ENCODE measurements around the gene CIART. TPM values are rescaled to one million over a fixed set of nuclear protein-coding genes. Genes with fewer than 3 reads are reported as not detected.

The CIART gene
- total and polyA plus RNA-seq, 2 of the 8 experiments (the other 6 are each of a cell fraction or from before 2014, with no cell fraction given): 9.6 to 33.3 TPM

DNA sequence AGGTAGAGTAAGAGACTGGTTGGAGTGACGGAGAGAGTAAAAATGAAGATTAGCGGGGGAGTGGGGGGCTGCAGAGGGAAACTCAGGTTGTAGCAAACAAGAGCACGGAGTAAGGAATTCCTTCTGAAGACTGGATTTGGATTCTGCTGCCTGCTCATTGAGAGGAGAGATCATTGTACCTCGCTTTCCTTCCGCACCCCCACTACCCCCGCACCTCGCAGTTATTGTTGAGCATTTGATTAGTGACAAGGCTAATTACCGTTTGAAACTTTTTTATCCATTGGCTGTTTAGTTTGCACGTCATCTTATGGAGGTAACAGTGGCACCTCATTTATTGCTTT lies 39.4 kb downstream of the CIART start:
- H3K79me1 ChIP-seq (ENCODE audit: low read depth, low read length): peaks cover 6% of the 10 kb centered on the region; the same call in 1 of the 2 replicates
- peak overlapping the region; percentile 80 to 92 for H3K4me2 ChIP-seq (ENCODE audit: insufficient read depth in 1 of 2, low read depth in 2 of 2, low read length in 2 of 2)
- H3K4me1 ChIP-seq (replicated peaks in 1 of 4; ENCODE audit: control insufficient read depth in 3 of 4, insufficient read depth in 4 of 4, low read length in 3 of 4): peaks cover 0 to 6% (median 1%) of the 10 kb centered on the region in 4 experiments; a peak in 3 of 7 replicates
- H4K20me1 ChIP-seq (replicated peaks in 1 of 2; ENCODE audit: control insufficient read depth in 1 of 2, insufficient read depth in 2 of 2, low read length in 2 of 2): peaks cover 0 to 1% of the 10 kb centered on the region in 2 experiments
- DNase-seq (ENCODE audit: low read depth in 1 of 2, low spot score in 2 of 2) (no peak), FAIRE-seq (no peak)
- no peaks in the 10 kb centered on the region; a peak in 1 of 4 replicates for H3K9me3 ChIP-seq (ENCODE audit: insufficient read depth in 2 of 2, low read depth in 1 of 2, low read length in 1 of 2)
- no peak overlapping the region for H2BK20ac ChIP-seq (ENCODE audit: low read length)
- peak overlapping the region; percentile 93 for H2BK5ac ChIP-seq (ENCODE audit: low read depth, low read length)
- peak overlapping the region; percentile 77 to 100 (median 91) for H3K4me3 ChIP-seq (ENCODE audit: extremely low read depth in 1 of 4, insufficient read depth in 2 of 4, low read depth in 3 of 4, low read length in 4 of 4)
- H4K8ac ChIP-seq (ENCODE audit: extremely low read depth, insufficient read depth, low read length): no peak overlapping the region
- H2BK120ac ChIP-seq (replicated peaks; ENCODE audit: low read depth, low read length): no peak overlapping the region
- H2AFZ ChIP-seq (ENCODE audit: low read length): no peak overlapping the region
- H3K23me2 ChIP-seq (ENCODE audit: low read depth, low read length): peaks cover 8% of the 10 kb centered on the region; the same call in 1 of the 2 replicates
- no peak overlapping the region for H3K4ac ChIP-seq (replicated peaks; ENCODE audit: insufficient read length, low read depth, low read length)
- H4K91ac ChIP-seq (replicated peaks; ENCODE audit: insufficient read length, low read length): peak overlapping the region; percentile 80
- H3K9ac ChIP-seq (replicated peaks in 1 of 4; ENCODE audit: extremely low read depth in 1 of 4, low read depth in 3 of 4, low read length in 3 of 4): peak overlapping the region; percentile 78 to 97 (median 84)
- H2BK12ac ChIP-seq (ENCODE audit: low read depth, low read length): no peak overlapping the region
- no peak overlapping the region for H2AK5ac ChIP-seq (ENCODE audit: low read depth, low read length)
- no peak overlapping the region for H2BK15ac ChIP-seq (ENCODE audit: low read length)
- H3K23ac ChIP-seq (ENCODE audit: insufficient read length): no peak overlapping the region
- H4K5ac ChIP-seq (ENCODE audit: insufficient read length, low read depth, low read length): peak overlapping the region; percentile 99
- peak overlapping the region; percentile 95 for H3K56ac ChIP-seq (replicated peaks; ENCODE audit: insufficient read length, low read depth, low read length)
- 0 out of 2 replicates have a peak, but pooled peaks have one; percentile 10 for TF ChIP-seq KDM5A (IDR thresholded peaks at IDR 0.05; ENCODE audit: low read length)
- TF ChIP-seq CBX5 (IDR thresholded peaks at IDR 0.05; ENCODE audit: low read depth, low read length): no peak
- ChIA-PET CTCF (ENCODE audit: partially characterized antibody) (interaction anchor here (1.5 kb wide), 1 partner anchor 66 kb away, joined by 4 read pairs; no protein-coding TSS in a partner anchor), POLR2A (ENCODE audit: partially characterized antibody) (interaction anchor here (0.7 to 1.9 kb wide), 9 partner anchors 8 to 93 kb away, joined by 3 to 8 read pairs (median 5); no protein-coding TSS in a partner anchor)
- no peaks in the 10 kb centered on the region; a peak in 1 of 7 replicates for H3K27me3 ChIP-seq (replicated peaks in 1 of 4; ENCODE audit: control insufficient read depth in 3 of 4, extremely low read depth in 1 of 4, insufficient read depth in 3 of 4, low read length in 3 of 4)
- H3K36me3 ChIP-seq (ENCODE audit: control insufficient read depth in 2 of 4, insufficient read depth in 4 of 4, low read length in 3 of 4): peaks cover 20 to 27% (median 21%) of the 10 kb centered on the region in 4 experiments
- H3K27ac ChIP-seq (ENCODE audit: low read depth, low read length): peak overlapping the region; percentile 71
- peak overlapping the region; percentile 96; the same call in 1 of the 2 replicates for H3K18ac ChIP-seq (ENCODE audit: extremely low read depth, low read length)
- H3K79me2 ChIP-seq (ENCODE audit: control insufficient read depth in 1 of 2, insufficient read depth in 2 of 2, low read length in 2 of 2): peaks cover 12 to 28% of the 10 kb centered on the region in 2 experiments
- 5% methylated on average over 9 of the region's 9 CpGs; no CpG with 5 or more reads in 1 of the 2 experiments for WGBS, 2 experiments (ENCODE audit: extremely low coverage in 1 of 2, insufficient coverage in 1 of 2, insufficient read length in 1 of 2, insufficient replicate concordance in 2 of 2, low coverage in 1 of 2, low lambda C conversion rate in 2 of 2, missing lambda C conversion rate in 1 of 2)
- H3K14ac ChIP-seq (ENCODE audit: insufficient read length): no peak overlapping the region
